Transverse colon (tissue), 4 donors: Measurements from ENCODE around the gene SERINC4.

Source experiments
- CTCF ChIP-seq, 5 experiments: fragments of 200-600 bp in 3 of 5; fragments of 450-650 bp in 2 of 5; sonication (generic) in 3 of 5; IDR thresholded peaks; 1 replicate in 2 of 5; 2 replicates in 3 of 5; pipeline ENCODE4 v1.5.1; 2016 to 2017; ENCODE audit warnings: antibody characterized with exemption in 5 of 5, inconsistent platforms in 3 of 5, mild to moderate bottlenecking in 2 of 5, moderate library complexity in 1 of 5
- POLR2AphosphoS5 ChIP-seq, 3 donors: sonication (generic); formaldehyde crosslinking; IDR thresholded peaks; one replicate each; pipeline ENCODE4 v1.6.1; 2016; ENCODE audit warnings: antibody characterized with exemption in 3 of 3

GRCh38 chr15:43748376-43748775 is 51.6 kb downstream of the SERINC4 start:
- TF ChIP-seq CTCF (IDR thresholded peaks at IDR 0.05) (no peak), POLR2AphosphoS5 (IDR thresholded peaks at IDR 0.05) (no peak)
